HEK293 (cell line): ENCODE data around the gene SNAPC2.

Experiments
- KLF17 ChIP-seq: fragments of 450-650 bp; formaldehyde crosslinking; IDR thresholded peaks from 2 replicates; pipeline ENCODE4 v1.5.1; 2016; ENCODE audit warnings: missing biosample characterization, missing genetic modification characterization
- MEIS1 ChIP-seq: sonication (generic); formaldehyde crosslinking; IDR thresholded peaks from 2 replicates; pipeline ENCODE4 v1.8.1; 2022; ENCODE audit warnings: missing genetic modification reagents, mild to moderate bottlenecking, borderline replicate concordance
- MYNN ChIP-seq: fragments of 450-650 bp; formaldehyde crosslinking; IDR thresholded peaks from 2 replicates; pipeline ENCODE4 v1.5.1; 2016; ENCODE audit warnings: missing biosample characterization, missing genetic modification characterization, borderline replicate concordance
- PATZ1 ChIP-seq: fragments of 450-650 bp; formaldehyde crosslinking; IDR thresholded peaks from 2 replicates; pipeline ENCODE4 v1.5.1; 2016; ENCODE audit warnings: missing biosample characterization, missing genetic modification characterization
- PRDM1 ChIP-seq: fragments of 450-650 bp; formaldehyde crosslinking; IDR thresholded peaks from 2 replicates; pipeline ENCODE4; 2016; ENCODE audit warnings: missing biosample characterization, missing genetic modification characterization
- SCRT1 ChIP-seq: fragments of 450-650 bp; formaldehyde crosslinking; IDR thresholded peaks from 2 replicates; pipeline ENCODE4 v1.5.1; 2016; ENCODE audit warnings: missing biosample characterization, missing genetic modification characterization, borderline replicate concordance
- ZNF112 ChIP-seq: fragments of 450-650 bp; formaldehyde crosslinking; IDR thresholded peaks from 2 replicates; pipeline ENCODE4 v1.5.0; 2017; ENCODE audit warnings: missing biosample characterization, missing genetic modification characterization
- ZNF121 ChIP-seq: fragments of 450-650 bp; formaldehyde crosslinking; IDR thresholded peaks from 2 replicates; pipeline ENCODE4 v1.5.1; 2016; ENCODE audit warnings: missing biosample characterization, missing genetic modification characterization
- ZNF138 ChIP-seq: fragments of 450-650 bp; formaldehyde crosslinking; IDR thresholded peaks from 2 replicates; pipeline ENCODE4 v1.5.1; 2016; ENCODE audit warnings: missing biosample characterization, missing genetic modification characterization, borderline replicate concordance
- ZNF157 ChIP-seq: fragments of 450-650 bp; formaldehyde crosslinking; IDR thresholded peaks from 2 replicates; pipeline ENCODE4 v1.5.1; 2016; ENCODE audit warnings: missing biosample characterization, missing genetic modification characterization
- ZNF223 ChIP-seq: fragments of 450-650 bp; formaldehyde crosslinking; IDR thresholded peaks from 2 replicates; pipeline ENCODE4 v1.5.1; 2016; ENCODE audit warnings: missing biosample characterization, missing genetic modification characterization
- ZNF280C ChIP-seq: fragments of 450-650 bp; formaldehyde crosslinking; IDR thresholded peaks from 2 replicates; pipeline ENCODE4 v1.5.1; 2016; ENCODE audit warnings: missing biosample characterization, missing genetic modification characterization
- ZNF280D ChIP-seq: fragments of 450-650 bp; formaldehyde crosslinking; IDR thresholded peaks from 2 replicates; pipeline ENCODE4 v1.5.1; 2016; ENCODE audit warnings: missing biosample characterization, missing genetic modification characterization
- ZNF302 ChIP-seq: fragments of 450-650 bp; formaldehyde crosslinking; IDR thresholded peaks from 2 replicates; pipeline ENCODE4 v1.5.1; 2016; ENCODE audit warnings: missing biosample characterization, missing genetic modification characterization, low read depth
- ZNF311 ChIP-seq: fragments of 450-650 bp; formaldehyde crosslinking; IDR thresholded peaks from 2 replicates; pipeline ENCODE4 v1.5.1; 2017; ENCODE audit warnings: missing biosample characterization, missing genetic modification characterization, borderline replicate concordance
- ZNF398 ChIP-seq: fragments of 450-650 bp; formaldehyde crosslinking; IDR thresholded peaks from 2 replicates; pipeline ENCODE4 v1.5.1; 2017; ENCODE audit warnings: missing biosample characterization, missing genetic modification characterization
- ZNF513 ChIP-seq: fragments of 450-650 bp; IDR thresholded peaks from 2 replicates; pipeline ENCODE4 v1.5.1; 2018; ENCODE audit warnings: missing biosample characterization, missing genetic modification characterization
- ZNF529 ChIP-seq: fragments of 450-650 bp; formaldehyde crosslinking; IDR thresholded peaks from 2 replicates; pipeline ENCODE4 v1.5.1; 2017; ENCODE audit warnings: missing genetic modification characterization, missing biosample characterization; ENCODE audit not compliant: insufficient replicate concordance
- ZNF623 ChIP-seq: fragments of 450-650 bp; formaldehyde crosslinking; IDR thresholded peaks from 2 replicates; pipeline ENCODE4 v1.5.1; 2016; ENCODE audit warnings: missing biosample characterization, missing genetic modification characterization
- ZNF629 ChIP-seq: fragments of 450-650 bp; formaldehyde crosslinking; IDR thresholded peaks from 2 replicates; pipeline ENCODE4 v1.5.1; 2017; ENCODE audit warnings: missing biosample characterization, missing genetic modification characterization
- ZNF645 ChIP-seq: fragments of 450-650 bp; formaldehyde crosslinking; IDR thresholded peaks from 2 replicates; pipeline ENCODE4; 2016; ENCODE audit warnings: missing biosample characterization, missing genetic modification characterization
- ZNF701 ChIP-seq: fragments of 450-650 bp; formaldehyde crosslinking; IDR thresholded peaks from 2 replicates; pipeline ENCODE4 v1.5.1; 2016; ENCODE audit warnings: missing biosample characterization, missing genetic modification characterization
- ZNF747 ChIP-seq: fragments of 450-650 bp; formaldehyde crosslinking; IDR thresholded peaks from 2 replicates; pipeline ENCODE4 v1.5.1; 2016; ENCODE audit warnings: missing biosample characterization, missing genetic modification characterization
- ZNF776 ChIP-seq: fragments of 450-650 bp; formaldehyde crosslinking; IDR thresholded peaks from 2 replicates; pipeline ENCODE4 v1.5.0; 2017; ENCODE audit warnings: missing biosample characterization, missing genetic modification characterization, borderline replicate concordance
- ZNF830 ChIP-seq: fragments of 450-650 bp; IDR thresholded peaks from 2 replicates; pipeline ENCODE4 v1.5.0; 2018; ENCODE audit warnings: missing biosample characterization, missing genetic modification characterization, low read depth, mild to moderate bottlenecking, moderate library complexity

Gene SNAPC2

GRCh38 chr19:7904074-7905020 is 15.8 kb upstream of the SNAPC2 start (continued):
- no peak for TF ChIP-seq ZNF280D
- peak; percentile 63; the same call in 1 of the 2 replicates for TF ChIP-seq ZNF629 (tag by site-specific recombination)
- no peak for TF ChIP-seq ZNF311
- no peak for TF ChIP-seq ZNF138 (tag by site-specific recombination)
- no peak for TF ChIP-seq KLF17 (tag by site-specific recombination)
- no peak for TF ChIP-seq ZNF157
- no peak for TF ChIP-seq PRDM1
- no peak for TF ChIP-seq ZNF513
- TF ChIP-seq ZNF645 (tag by site-specific recombination) = no peak
- TF ChIP-seq ZNF112 (tag by site-specific recombination) = no peak
- no peak for TF ChIP-seq ZNF701 (tag by site-specific recombination)
- no peak for TF ChIP-seq ZNF302 (tag by site-specific recombination)
- no peak for TF ChIP-seq ZNF529 (tag by site-specific recombination)
- TF ChIP-seq ZNF747 = no peak
- TF ChIP-seq ZNF121 = no peak
- peak; percentile 84 for TF ChIP-seq PATZ1
- no peak for TF ChIP-seq ZNF830
- no peak for TF ChIP-seq ZNF623 (tag by site-specific recombination)
- no peak for TF ChIP-seq ZNF776 (tag by site-specific recombination)
- TF ChIP-seq ZNF223 (tag by site-specific recombination) = no peak
- TF ChIP-seq MYNN (tag by site-specific recombination) = no peak
- TF ChIP-seq MEIS1 (CRISPR knock-in tag) = no peak
- no peak for TF ChIP-seq ZNF398 (tag by site-specific recombination)
- no peak for TF ChIP-seq ZNF280C (tag by site-specific recombination)
- TF ChIP-seq SCRT1 (tag by site-specific recombination) = no peak
